OCI-LY3 (cell line): ENCODE measurements around the gene TESMIN.

Source experiments
- H2AFZ ChIP-seq: fragments of 200-600, 300-600 bp; shearing (Covaris generic); 2 replicates; pipeline ENCODE4 v1.6.0; 2014; ENCODE audit warnings: antibody characterized with exemption, low read depth, low read length
- H3K27ac ChIP-seq: fragments of 200-600, 300-600 bp; sonication (generic); 2 replicates; pipeline ENCODE4 v1.5.1; 2014; ENCODE audit warnings: mild to moderate bottlenecking, low read length, moderate library complexity, mixed read lengths
- H3K27me3 ChIP-seq: fragments of 200-600, 300-600 bp; sonication (generic); 2 replicates; pipeline ENCODE4 v1.6.1; 2014; ENCODE audit warnings: low read depth, low read length, mixed read lengths
- H3K36me3 ChIP-seq: fragments of 200-600, 300-600 bp; sonication (generic); replicated peaks from 2 replicates; pipeline ENCODE3; 2014; ENCODE audit warnings: low read depth, low read length, mixed read lengths
- H3K4me1 ChIP-seq: fragments of 300-600, 200-600 bp; sonication (generic); 2 replicates; pipeline ENCODE4 v1.6.1; 2014; ENCODE audit warnings: low read length, mixed read lengths
- H3K4me2 ChIP-seq: fragments of 200-600, 300-600 bp; sonication (generic); 2 replicates; pipeline ENCODE4 v1.6.1; 2014; ENCODE audit warnings: low read length, mixed read lengths
- H3K4me3 ChIP-seq: fragments of 300-600, 200-600 bp; sonication (generic); 2 replicates; pipeline ENCODE4 v1.5.1; 2014; ENCODE audit warnings: antibody characterized with exemption, mild to moderate bottlenecking, low read length, moderate library complexity
- H3K79me2 ChIP-seq: fragments of 300-600, 200-600 bp; shearing (Covaris generic); 2 replicates; pipeline ENCODE4 v1.6.1; 2014; ENCODE audit warnings: mild to moderate bottlenecking, low read length, mixed read lengths
- H3K9ac ChIP-seq: fragments of 300-600, 200-600 bp; shearing (Covaris generic); 2 replicates; pipeline ENCODE4 v1.6.0; 2014; ENCODE audit warnings: mild to moderate bottlenecking, low read length, moderate library complexity
- H3K9me3 ChIP-seq: fragments of 200-600, 300-600 bp; shearing (Covaris generic); 2 replicates; pipeline ENCODE4 v1.6.1; 2014; ENCODE audit warnings: low read length, mixed read lengths; ENCODE audit not compliant: insufficient read depth
- H4K20me1 ChIP-seq: fragments of 200-600, 300-600 bp; sonication (generic); 2 replicates; pipeline ENCODE4 v1.6.1; 2016; ENCODE audit warnings: low read length, mixed read lengths; ENCODE audit not compliant: insufficient read depth
- EZH2phosphoT487 ChIP-seq: fragments of 200-600 bp; shearing (Covaris generic); IDR thresholded peaks from 2 replicates; pipeline ENCODE4 v1.6.1; 2018; ENCODE audit warnings: antibody characterized with exemption, mixed run types, low read depth
- TF ChIP-seq, protein P1 (sequence below): fragments of 200-600, 300-600 bp; sonication (generic); IDR thresholded peaks from 2 replicates; pipeline ENCODE4 v1.5.1; 2014; ENCODE audit warnings: antibody characterized with exemption, low read length, low read depth

Gene TESMIN

GRCh38 chr11:68778205-68778604 lies 26.9 kb upstream of the TESMIN start:
- Histone ChIP-seq H3K9me3 (no peaks in the 10 kb centered on the region), H4K20me1 (no peaks in the 10 kb centered on the region), H3K79me2 (no peaks in the 10 kb centered on the region), H3K9ac (no peak overlapping the region), H3K27ac (no peak overlapping the region), H3K4me2 (no peak overlapping the region), H3K27me3 (0 out of 2 replicates have a peak, but pooled peaks cover 4% of the 10 kb centered on the region), H3K36me3 (no peaks in the 10 kb centered on the region), H3K4me1 (no peaks in the 10 kb centered on the region), H3K4me3 (no peak overlapping the region), H2AFZ (no peak overlapping the region)
- TF ChIP-seq EZH2phosphoT487: no peak
- TF ChIP-seq, protein P1, sequence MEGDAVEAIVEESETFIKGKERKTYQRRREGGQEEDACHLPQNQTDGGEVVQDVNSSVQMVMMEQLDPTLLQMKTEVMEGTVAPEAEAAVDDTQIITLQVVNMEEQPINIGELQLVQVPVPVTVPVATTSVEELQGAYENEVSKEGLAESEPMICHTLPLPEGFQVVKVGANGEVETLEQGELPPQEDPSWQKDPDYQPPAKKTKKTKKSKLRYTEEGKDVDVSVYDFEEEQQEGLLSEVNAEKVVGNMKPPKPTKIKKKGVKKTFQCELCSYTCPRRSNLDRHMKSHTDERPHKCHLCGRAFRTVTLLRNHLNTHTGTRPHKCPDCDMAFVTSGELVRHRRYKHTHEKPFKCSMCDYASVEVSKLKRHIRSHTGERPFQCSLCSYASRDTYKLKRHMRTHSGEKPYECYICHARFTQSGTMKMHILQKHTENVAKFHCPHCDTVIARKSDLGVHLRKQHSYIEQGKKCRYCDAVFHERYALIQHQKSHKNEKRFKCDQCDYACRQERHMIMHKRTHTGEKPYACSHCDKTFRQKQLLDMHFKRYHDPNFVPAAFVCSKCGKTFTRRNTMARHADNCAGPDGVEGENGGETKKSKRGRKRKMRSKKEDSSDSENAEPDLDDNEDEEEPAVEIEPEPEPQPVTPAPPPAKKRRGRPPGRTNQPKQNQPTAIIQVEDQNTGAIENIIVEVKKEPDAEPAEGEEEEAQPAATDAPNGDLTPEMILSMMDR: no peak

DNA sequence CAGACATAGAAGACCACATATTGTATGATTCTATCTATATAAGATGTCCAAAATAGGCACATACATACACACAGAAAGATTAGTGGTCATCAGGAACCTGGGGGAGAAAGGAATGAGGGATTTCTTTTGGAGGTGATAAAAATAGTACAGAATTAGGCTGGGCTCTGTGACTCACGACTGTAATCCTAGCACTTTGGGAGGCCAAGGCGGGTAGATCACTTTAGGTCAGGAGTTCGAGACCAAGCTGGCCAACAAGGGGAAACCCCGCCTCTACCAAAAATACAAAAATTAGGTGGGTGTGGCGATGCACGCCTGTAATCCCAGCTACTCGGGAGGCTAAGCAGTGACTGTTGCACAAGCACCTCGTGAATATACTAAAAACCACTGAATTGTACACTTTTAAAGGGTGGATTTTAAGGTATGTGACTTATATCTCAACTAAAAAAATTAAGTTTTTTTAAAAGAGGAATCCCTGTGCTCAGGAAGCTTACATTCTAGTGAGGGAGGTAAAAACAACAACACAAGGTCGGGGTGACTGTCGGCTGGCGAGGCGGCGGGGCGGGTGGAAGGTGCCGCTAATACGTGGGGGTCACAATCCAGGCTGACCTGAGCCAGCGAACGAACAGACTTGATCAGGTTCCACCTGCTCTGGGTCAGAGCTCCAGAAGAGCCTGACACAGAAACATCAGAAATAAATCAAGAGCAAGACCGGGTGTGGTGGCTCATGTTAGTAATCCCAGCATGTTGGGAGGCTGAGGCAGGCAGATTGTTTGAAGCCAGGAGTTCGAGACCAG lies 25.3 kb upstream of the TESMIN start:
- Histone ChIP-seq H3K4me2 (no peak overlapping the region), H3K9me3 (no peaks in the 10 kb centered on the region), H3K27ac (no peak overlapping the region), H4K20me1 (no peaks in the 10 kb centered on the region), H3K27me3 (0 out of 2 replicates have a peak, but pooled peaks cover 4% of the 10 kb centered on the region), H2AFZ (no peak overlapping the region), H3K4me1 (no peaks in the 10 kb centered on the region), H3K4me3 (no peak overlapping the region), H3K9ac (no peak overlapping the region), H3K79me2 (no peaks in the 10 kb centered on the region), H3K36me3 (no peaks in the 10 kb centered on the region)
- TF ChIP-seq, protein P1: no peak
- no peak for TF ChIP-seq EZH2phosphoT487

GRCh38 chr11:68775951-68776388 lies 24.6 kb upstream of the TESMIN start:
- H3K4me3 ChIP-seq: no peak overlapping the region
- no peaks in the 10 kb centered on the region for H4K20me1 ChIP-seq
- no peak for TF ChIP-seq EZH2phosphoT487
- TF ChIP-seq, protein P1: no peak
- no peak overlapping the region for H3K27ac ChIP-seq
- no peak overlapping the region for H2AFZ ChIP-seq
- no peaks in the 10 kb centered on the region for H3K4me1 ChIP-seq
- H3K9ac ChIP-seq: no peak overlapping the region
- H3K9me3 ChIP-seq: no peaks in the 10 kb centered on the region
- no peaks in the 10 kb centered on the region for H3K36me3 ChIP-seq
- H3K4me2 ChIP-seq: no peak overlapping the region
- no peaks in the 10 kb centered on the region for H3K79me2 ChIP-seq
- H3K27me3 ChIP-seq: peaks cover 10% of the 10 kb centered on the region; the same call in 1 of the 2 replicates

- TF ChIP-seq EZH2phosphoT487: no peak
- Histone ChIP-seq H3K36me3 (no peaks in the 10 kb centered on the region), H3K4me2 (no peak overlapping the region), H3K79me2 (no peaks in the 10 kb centered on the region), H3K27ac (no peak overlapping the region), H4K20me1 (no peaks in the 10 kb centered on the region), H3K27me3 (peaks cover 13% of the 10 kb centered on the region; the same call in 1 of the 2 replicates), H3K9ac (no peak overlapping the region), H3K4me3 (no peak overlapping the region), H2AFZ (no peak overlapping the region), H3K4me1 (no peaks in the 10 kb centered on the region), H3K9me3 (no peaks in the 10 kb centered on the region)
Measured at GRCh38 chr11:68774194-68774585, 22.9 kb upstream of the TESMIN start.
